ENCODE data around the gene LZTR1.
A peak's percentile ranks its signal among the peaks of the same experiment; 100 is the strongest.

The LZTR1 gene

GRCh38 chr22:20993304-20994127, 11.4 kb downstream of the LZTR1 start:
- Mint-ChIP-seq H3K27me3 (no peaks in the 10 kb centered on the region), H3K9me3 (no peaks in the 10 kb centered on the region), H3K36me3 (peaks cover 38% of the 10 kb centered on the region), H3K4me1 (peaks cover 7% of the 10 kb centered on the region), H3K27ac (no peak overlapping the region), H3K4me3 (no peak overlapping the region)
- no peak for ATAC-seq

- Mint-ChIP-seq H3K4me1 (peaks cover 8% of the 10 kb centered on the region), H3K36me3 (peaks cover 38% of the 10 kb centered on the region), H3K27ac (no peak overlapping the region), H3K27me3 (no peaks in the 10 kb centered on the region), H3K9me3 (no peaks in the 10 kb centered on the region), H3K4me3 (no peak overlapping the region)
- ATAC-seq: no peak
Measured at GRCh38 chr22:20994128-20994901, 12.2 kb downstream of the LZTR1 start.

GRCh38 chr22:20994902-20995241, 12.8 kb downstream of the LZTR1 start:
- no peak overlapping the region for H3K27ac Mint-ChIP-seq
- ATAC-seq: no peak
- H3K4me3 Mint-ChIP-seq: no peak overlapping the region
- no peaks in the 10 kb centered on the region for H3K27me3 Mint-ChIP-seq
- H3K4me1 Mint-ChIP-seq: peaks cover 11% of the 10 kb centered on the region
- no peaks in the 10 kb centered on the region for H3K9me3 Mint-ChIP-seq
- H3K36me3 Mint-ChIP-seq: peaks cover 38% of the 10 kb centered on the region

- Mint-ChIP-seq H3K27ac (no peak overlapping the region), H3K27me3 (no peaks in the 10 kb centered on the region), H3K4me3 (no peak overlapping the region), H3K4me1 (peaks cover 17% of the 10 kb centered on the region), H3K36me3 (peaks cover 34% of the 10 kb centered on the region), H3K9me3 (no peaks in the 10 kb centered on the region)
- ATAC-seq: no peak
Measured at GRCh38 chr22:20995329-20996030, 13.4 kb downstream of the LZTR1 start.

- ATAC-seq: no peak
- Mint-ChIP-seq H3K4me1 (peaks cover 21% of the 10 kb centered on the region), H3K27me3 (no peaks in the 10 kb centered on the region), H3K36me3 (peaks cover 29% of the 10 kb centered on the region), H3K4me3 (no peak overlapping the region), H3K27ac (no peak overlapping the region), H3K9me3 (no peaks in the 10 kb centered on the region)
Measured at GRCh38 chr22:20996031-20996410, 13.9 kb downstream of the LZTR1 start.

- H3K27ac Mint-ChIP-seq: no peak overlapping the region
- no peaks in the 10 kb centered on the region for H3K27me3 Mint-ChIP-seq
- peaks cover 25% of the 10 kb centered on the region for H3K36me3 Mint-ChIP-seq
- no peak overlapping the region for H3K4me3 Mint-ChIP-seq
- ATAC-seq: no peak
- H3K9me3 Mint-ChIP-seq: no peaks in the 10 kb centered on the region
- H3K4me1 Mint-ChIP-seq: peaks cover 26% of the 10 kb centered on the region
Measured at GRCh38 chr22:20996598-20997535, 14.8 kb downstream of the LZTR1 start.

GRCh38 chr22:20997536-20998257, 15.6 kb downstream of the LZTR1 start:
- Mint-ChIP-seq H3K27ac (peak overlapping the region; percentile 30), H3K4me3 (no peak overlapping the region), H3K4me1 (peaks cover 28% of the 10 kb centered on the region), H3K27me3 (no peaks in the 10 kb centered on the region), H3K36me3 (peaks cover 22% of the 10 kb centered on the region), H3K9me3 (no peaks in the 10 kb centered on the region)
- no peak for ATAC-seq

GRCh38 chr22:20998411-20999336, 16.6 kb downstream of the LZTR1 start:
- Mint-ChIP-seq H3K27me3 (no peaks in the 10 kb centered on the region), H3K4me1 (peaks cover 38% of the 10 kb centered on the region), H3K4me3 (no peak overlapping the region), H3K9me3 (no peaks in the 10 kb centered on the region), H3K36me3 (peaks cover 19% of the 10 kb centered on the region), H3K27ac (peak overlapping the region; percentile 30)
- ATAC-seq: no peak

GRCh38 chr22:20999350-21000206, 17.5 kb downstream of the LZTR1 start:
- H3K36me3 Mint-ChIP-seq: peaks cover 18% of the 10 kb centered on the region
- H3K9me3 Mint-ChIP-seq: no peaks in the 10 kb centered on the region
- peak overlapping the region; percentile 97 for H3K27ac Mint-ChIP-seq
- peak overlapping the region; percentile 97 for H3K4me3 Mint-ChIP-seq
- peaks cover 40% of the 10 kb centered on the region for H3K4me1 Mint-ChIP-seq
- H3K27me3 Mint-ChIP-seq: no peaks in the 10 kb centered on the region
- ATAC-seq: no peak

GRCh38 chr22:21000207-21000986, 18.3 kb downstream of the LZTR1 start:
- Mint-ChIP-seq H3K4me1 (peaks cover 40% of the 10 kb centered on the region), H3K9me3 (no peaks in the 10 kb centered on the region)
- no peak for ATAC-seq

GRCh38 chr22:21000987-21001600, 19.0 kb downstream of the LZTR1 start:
- Mint-ChIP-seq H3K27ac (peak overlapping the region; percentile 97), H3K4me1 (peaks cover 40% of the 10 kb centered on the region)

More at GRCh38 chr22:21000207-21000986, 18.3 kb downstream of the LZTR1 start:
- H3K27ac Mint-ChIP-seq: peak overlapping the region; percentile 97
- H3K4me3 Mint-ChIP-seq: peak overlapping the region; percentile 97
- H3K36me3 Mint-ChIP-seq: peaks cover 13% of the 10 kb centered on the region
- no peaks in the 10 kb centered on the region for H3K27me3 Mint-ChIP-seq

More at GRCh38 chr22:21000987-21001600, 19.0 kb downstream of the LZTR1 start:
- no peaks in the 10 kb centered on the region for H3K9me3 Mint-ChIP-seq
- peaks cover 11% of the 10 kb centered on the region for H3K36me3 Mint-ChIP-seq
- H3K27me3 Mint-ChIP-seq: no peaks in the 10 kb centered on the region
- H3K4me3 Mint-ChIP-seq: peak overlapping the region; percentile 97
- ATAC-seq: no peak

All from stimulated activated memory B cell treated with anti-CD40 and anti-IgM and Interleukin-4, amounts not matched to agents 10 μg/mL and 1 μg/mL and 100 μg/mL, for 72 hours (primary cell).